IPS-18a (cell line): ENCODE measurements around the gene LTA4H.

Experiments used
- H3K27ac ChIP-seq: one replicate; pipeline ENCODE4 v1.5.1; 2013; ENCODE audit warnings: low read length
- H3K27me3 ChIP-seq: one replicate; pipeline ENCODE4 v1.6.1; 2013; ENCODE audit warnings: mild to moderate bottlenecking, low read length; ENCODE audit not compliant: control insufficient read depth, insufficient read depth
- H3K36me3 ChIP-seq: one replicate; pipeline ENCODE4 v1.6.1; 2013; ENCODE audit warnings: low read depth, low read length; ENCODE audit not compliant: control insufficient read depth
- H3K4me1 ChIP-seq: one replicate; pipeline ENCODE4 v1.6.1; 2013; ENCODE audit warnings: low read depth, low read length; ENCODE audit not compliant: control insufficient read depth
- H3K4me3 ChIP-seq: one replicate; pipeline ENCODE4 v1.5.1; 2013; ENCODE audit warnings: low read length
- H3K9ac ChIP-seq: one replicate; pipeline ENCODE4 v1.6.1; 2013; ENCODE audit warnings: mild to moderate bottlenecking, low read length, moderate library complexity
- H3K9me3 ChIP-seq: one replicate; pipeline ENCODE4 v1.6.1; 2013; ENCODE audit warnings: low read depth, low read length; ENCODE audit not compliant: control insufficient read depth

The LTA4H gene

DNA sequence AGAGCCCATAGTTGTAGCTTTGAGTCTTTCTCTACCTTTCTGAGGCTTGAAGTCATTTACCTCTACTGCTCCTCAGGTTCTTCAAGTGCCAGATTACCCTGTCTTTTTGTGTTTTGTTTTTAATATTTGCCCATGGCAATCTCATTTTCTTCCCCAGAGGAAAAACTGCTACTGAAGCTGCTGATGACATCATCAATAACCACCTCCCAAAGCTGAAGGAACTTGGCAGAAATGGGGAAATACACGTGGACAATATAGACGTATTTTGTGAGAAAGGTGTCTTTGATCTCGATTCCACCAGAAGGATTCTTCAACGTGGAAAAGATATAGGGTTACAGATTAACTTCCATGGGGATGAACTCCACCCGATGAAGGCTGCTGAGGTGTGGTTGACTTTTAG is 75.1 kb downstream of the LTA4H start:
- H3K27me3 ChIP-seq: no peaks in the 10 kb centered on the region
- H3K4me1 ChIP-seq: peaks cover 10% of the 10 kb centered on the region
- no peak overlapping the region for H3K27ac ChIP-seq
- H3K4me3 ChIP-seq: no peak overlapping the region
- H3K9ac ChIP-seq: no peak overlapping the region
- no peaks in the 10 kb centered on the region for H3K9me3 ChIP-seq
- H3K36me3 ChIP-seq: no peaks in the 10 kb centered on the region

DNA sequence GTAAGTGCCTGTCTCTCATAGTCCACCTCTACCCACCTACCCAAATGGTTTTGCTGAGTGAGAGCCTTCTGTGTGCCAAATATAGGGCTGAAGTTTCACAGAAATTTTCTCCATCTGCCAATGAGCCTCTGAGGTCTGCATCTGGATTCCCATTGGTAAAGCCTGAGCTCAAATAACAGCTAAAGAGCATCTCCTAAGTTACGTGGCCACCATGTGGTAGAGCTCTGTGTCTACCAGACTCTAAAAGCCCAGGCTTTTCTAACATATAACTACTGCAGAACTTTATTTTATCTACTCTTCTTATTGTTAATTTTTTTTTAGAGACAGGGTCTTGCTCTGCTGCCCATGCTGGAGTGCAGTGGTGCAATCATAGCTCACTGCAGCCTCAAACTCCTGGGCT is 76.3 kb downstream of the LTA4H start:
- H3K4me1 ChIP-seq: peaks cover 10% of the 10 kb centered on the region
- H3K9ac ChIP-seq: no peak overlapping the region
- H3K4me3 ChIP-seq: no peak overlapping the region
- H3K36me3 ChIP-seq: no peaks in the 10 kb centered on the region
- no peaks in the 10 kb centered on the region for H3K27me3 ChIP-seq
- H3K9me3 ChIP-seq: no peaks in the 10 kb centered on the region
- H3K27ac ChIP-seq: no peak overlapping the region

DNA sequence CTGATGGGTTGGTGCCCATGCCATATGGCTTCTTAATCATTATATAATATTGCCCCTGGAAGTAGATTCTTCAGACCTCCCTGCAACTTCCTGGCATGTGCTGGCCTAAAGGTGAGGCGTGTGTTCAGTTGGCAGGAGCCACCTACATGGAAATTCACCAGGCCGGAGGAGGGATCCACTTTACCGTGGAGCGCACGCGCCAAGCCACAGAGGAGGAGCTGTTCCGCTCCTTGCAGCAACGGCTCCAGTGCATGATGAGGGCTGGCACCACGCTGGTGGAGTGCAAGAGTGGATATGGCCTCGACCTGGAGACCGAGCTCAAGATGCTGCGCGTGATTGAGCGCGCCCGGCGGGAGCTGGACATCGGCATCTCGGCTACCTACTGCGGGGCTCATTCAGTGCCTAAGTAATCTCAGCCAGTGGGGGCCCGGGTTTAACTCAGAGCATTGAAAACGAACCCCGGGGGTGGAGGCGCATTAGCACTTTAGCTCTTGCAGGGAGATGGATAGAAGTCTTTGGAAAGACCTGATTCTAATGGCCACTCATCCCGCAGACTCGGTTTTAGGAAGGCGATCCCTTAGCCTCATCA is 78.7 kb downstream of the LTA4H start:
- Histone ChIP-seq H3K27me3 (no peaks in the 10 kb centered on the region), H3K27ac (no peak overlapping the region), H3K9me3 (no peaks in the 10 kb centered on the region), H3K36me3 (no peaks in the 10 kb centered on the region), H3K9ac (no peak overlapping the region), H3K4me3 (no peak overlapping the region), H3K4me1 (peaks cover 10% of the 10 kb centered on the region)

DNA sequence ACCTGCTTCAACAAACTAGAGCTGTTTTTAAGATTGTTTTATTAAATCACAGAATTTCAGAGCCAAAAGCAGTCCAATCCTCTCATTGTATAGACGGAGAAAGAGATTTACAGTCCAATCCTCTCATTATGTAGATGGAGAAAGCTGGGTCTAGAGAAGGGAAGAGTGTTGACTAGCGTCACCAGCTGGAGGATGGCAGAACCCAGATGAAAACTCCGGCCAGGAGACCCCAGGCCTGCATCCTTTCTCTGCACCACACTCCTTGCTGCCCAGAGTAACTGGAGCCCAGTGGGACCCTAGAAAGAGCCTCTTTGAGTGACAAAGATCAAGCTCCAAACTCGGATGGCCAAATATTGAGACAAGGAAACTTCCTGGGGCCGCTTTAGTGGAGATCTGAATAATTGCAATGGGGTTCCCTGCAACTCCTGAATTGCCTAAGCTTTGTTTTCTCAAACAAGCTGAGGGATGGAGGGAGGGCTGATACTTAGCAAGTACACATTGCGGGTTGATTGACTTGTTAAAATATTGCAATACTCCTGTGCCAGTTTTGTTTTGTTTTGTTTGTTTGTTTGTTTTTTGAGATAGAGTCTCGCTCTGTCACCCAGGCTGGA is 79.7 kb downstream of the LTA4H start:
- no peaks in the 10 kb centered on the region for H3K9me3 ChIP-seq
- no peak overlapping the region for H3K27ac ChIP-seq
- no peaks in the 10 kb centered on the region for H3K27me3 ChIP-seq
- peaks cover 10% of the 10 kb centered on the region for H3K4me1 ChIP-seq
- no peak overlapping the region for H3K4me3 ChIP-seq
- H3K9ac ChIP-seq: no peak overlapping the region
- no peaks in the 10 kb centered on the region for H3K36me3 ChIP-seq

DNA sequence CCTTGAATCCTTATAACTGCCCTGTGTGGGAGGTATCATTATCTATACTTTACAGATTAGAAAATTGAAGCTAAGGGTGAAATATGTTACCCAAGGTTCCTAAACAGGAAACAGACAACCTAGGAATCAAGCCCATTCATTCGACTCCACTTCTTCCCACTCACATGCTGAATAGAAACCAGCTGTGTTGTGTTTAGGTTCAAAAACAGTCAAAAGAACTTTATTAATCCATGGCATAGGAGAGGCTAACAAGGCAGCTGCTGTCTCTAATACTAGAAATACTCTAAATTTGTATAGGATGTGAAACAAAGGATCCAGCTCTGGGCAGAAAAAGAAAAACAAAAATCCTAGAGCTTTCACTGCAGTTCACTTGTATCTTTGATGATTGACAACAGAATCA is 82.4 kb downstream of the LTA4H start:
- Histone ChIP-seq H3K27ac (no peak overlapping the region), H3K27me3 (no peaks in the 10 kb centered on the region), H3K9ac (no peak overlapping the region), H3K4me1 (peaks cover 18% of the 10 kb centered on the region), H3K36me3 (no peaks in the 10 kb centered on the region), H3K9me3 (no peaks in the 10 kb centered on the region), H3K4me3 (no peak overlapping the region)

DNA sequence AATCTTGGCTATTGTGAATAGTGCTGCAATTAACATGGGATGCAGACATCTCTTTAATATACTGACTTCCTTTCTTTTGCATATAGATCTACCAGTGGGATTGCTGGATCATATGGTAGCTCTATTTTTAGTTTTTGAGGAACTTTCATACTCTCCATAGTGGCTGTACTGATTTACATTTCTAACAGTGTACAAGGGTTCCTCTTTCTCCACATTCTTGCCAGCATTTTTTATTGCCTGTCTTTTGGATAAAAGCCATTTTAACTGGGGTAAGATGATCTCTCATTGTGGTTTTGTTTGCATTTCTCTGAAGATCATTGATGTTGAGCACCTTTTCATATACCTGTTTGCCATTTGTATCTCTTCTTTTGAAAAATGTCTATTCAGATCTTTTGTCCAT is 83.9 kb downstream of the LTA4H start:
- Histone ChIP-seq H3K9me3 (no peaks in the 10 kb centered on the region), H3K4me1 (peaks cover 12% of the 10 kb centered on the region), H3K36me3 (no peaks in the 10 kb centered on the region), H3K27ac (no peak overlapping the region), H3K27me3 (no peaks in the 10 kb centered on the region), H3K4me3 (no peak overlapping the region), H3K9ac (no peak overlapping the region)
